ENCODE data around the gene LHB. TPM values are rescaled to one million over a fixed set of nuclear protein-coding genes. Genes with fewer than 3 reads are reported as not detected.

LHB gene
- total and polyA plus RNA-seq, 8 donors, result 0.31 to 0.57 TPM; not detected in 6

- H3K9me3 ChIP-seq, result no peaks in the 10 kb centered on the region
- TF ChIP-seq, protein P1, sequence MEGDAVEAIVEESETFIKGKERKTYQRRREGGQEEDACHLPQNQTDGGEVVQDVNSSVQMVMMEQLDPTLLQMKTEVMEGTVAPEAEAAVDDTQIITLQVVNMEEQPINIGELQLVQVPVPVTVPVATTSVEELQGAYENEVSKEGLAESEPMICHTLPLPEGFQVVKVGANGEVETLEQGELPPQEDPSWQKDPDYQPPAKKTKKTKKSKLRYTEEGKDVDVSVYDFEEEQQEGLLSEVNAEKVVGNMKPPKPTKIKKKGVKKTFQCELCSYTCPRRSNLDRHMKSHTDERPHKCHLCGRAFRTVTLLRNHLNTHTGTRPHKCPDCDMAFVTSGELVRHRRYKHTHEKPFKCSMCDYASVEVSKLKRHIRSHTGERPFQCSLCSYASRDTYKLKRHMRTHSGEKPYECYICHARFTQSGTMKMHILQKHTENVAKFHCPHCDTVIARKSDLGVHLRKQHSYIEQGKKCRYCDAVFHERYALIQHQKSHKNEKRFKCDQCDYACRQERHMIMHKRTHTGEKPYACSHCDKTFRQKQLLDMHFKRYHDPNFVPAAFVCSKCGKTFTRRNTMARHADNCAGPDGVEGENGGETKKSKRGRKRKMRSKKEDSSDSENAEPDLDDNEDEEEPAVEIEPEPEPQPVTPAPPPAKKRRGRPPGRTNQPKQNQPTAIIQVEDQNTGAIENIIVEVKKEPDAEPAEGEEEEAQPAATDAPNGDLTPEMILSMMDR (IDR thresholded peaks at IDR 0.05), result peak; percentile 35 to 50
- peaks cover 11 to 23% of the 10 kb centered on the region in 2 donors for H3K4me1 ChIP-seq
- H3K4me3 ChIP-seq, result peak overlapping the region; percentile 25 to 43
- intact Hi-C loops (cut with DNase I), result no loop called here
- peaks cover 0 to 43% of the 10 kb centered on the region in 2 donors for H3K27me3 ChIP-seq
- DNase-seq, result peak in 3 of 4 donors; percentile 41 to 85 (median 52)
- H3K27ac ChIP-seq, result no peak overlapping the region
- peaks cover 0 to 34% of the 10 kb centered on the region in 2 donors for H3K36me3 ChIP-seq
- peak; percentile 61 for ATAC-seq
Measured at GRCh38 chr19:49017666-49018351, 918 bp upstream of the LHB start.

- intact Hi-C loops (cut with DNase I), result no loop called here
- TF ChIP-seq, protein P1 (IDR thresholded peaks at IDR 0.05), result no peak
- Histone ChIP-seq H3K9me3 (no peaks in the 10 kb centered on the region), H3K27me3 (peaks cover 0 to 42% of the 10 kb centered on the region in 2 donors), H3K27ac (no peak overlapping the region), H3K36me3 (peaks cover 0 to 47% of the 10 kb centered on the region in 2 donors), H3K4me1 (peaks cover 11 to 23% of the 10 kb centered on the region in 2 donors), H3K4me3 (no peak overlapping the region)
- no peak for ATAC-seq
- DNase-seq, result no peak
Measured at GRCh38 chr19:49016067-49016839, 638 bp downstream of the LHB start.

DNA sequence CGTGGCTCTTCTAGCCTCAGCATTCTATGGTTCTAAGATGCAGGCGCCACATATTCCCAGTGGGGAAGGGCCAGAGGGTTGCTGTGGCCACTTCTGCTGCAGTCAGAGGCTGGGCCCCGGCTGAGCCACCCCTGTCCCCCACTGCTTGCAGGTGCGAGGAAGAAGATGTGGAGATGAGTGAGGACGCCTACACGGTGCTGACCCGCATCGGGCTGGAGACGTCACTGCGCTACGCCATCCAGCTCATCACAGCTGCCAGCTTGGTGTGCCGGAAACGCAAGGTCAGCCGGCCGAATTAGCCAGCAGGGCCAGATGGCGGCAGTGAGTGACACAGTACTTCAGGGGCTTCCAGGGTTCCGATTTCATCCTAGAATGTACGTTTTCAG is 2.0 kb downstream of the LHB start:
- DNase-seq (no peak), ATAC-seq (no peak)
- Histone ChIP-seq H3K27ac (no peak overlapping the region), H3K36me3 (peaks cover 0 to 61% of the 10 kb centered on the region in 2 donors), H3K4me3 (no peak overlapping the region), H3K9me3 (no peaks in the 10 kb centered on the region), H3K4me1 (peaks cover 11 to 23% of the 10 kb centered on the region in 2 donors), H3K27me3 (peaks cover 0 to 28% of the 10 kb centered on the region in 2 donors)
- intact Hi-C loops (cut with DNase I), result no loop called here
- TF ChIP-seq, protein P1 (IDR thresholded peaks at IDR 0.05), result no peak

DNA sequence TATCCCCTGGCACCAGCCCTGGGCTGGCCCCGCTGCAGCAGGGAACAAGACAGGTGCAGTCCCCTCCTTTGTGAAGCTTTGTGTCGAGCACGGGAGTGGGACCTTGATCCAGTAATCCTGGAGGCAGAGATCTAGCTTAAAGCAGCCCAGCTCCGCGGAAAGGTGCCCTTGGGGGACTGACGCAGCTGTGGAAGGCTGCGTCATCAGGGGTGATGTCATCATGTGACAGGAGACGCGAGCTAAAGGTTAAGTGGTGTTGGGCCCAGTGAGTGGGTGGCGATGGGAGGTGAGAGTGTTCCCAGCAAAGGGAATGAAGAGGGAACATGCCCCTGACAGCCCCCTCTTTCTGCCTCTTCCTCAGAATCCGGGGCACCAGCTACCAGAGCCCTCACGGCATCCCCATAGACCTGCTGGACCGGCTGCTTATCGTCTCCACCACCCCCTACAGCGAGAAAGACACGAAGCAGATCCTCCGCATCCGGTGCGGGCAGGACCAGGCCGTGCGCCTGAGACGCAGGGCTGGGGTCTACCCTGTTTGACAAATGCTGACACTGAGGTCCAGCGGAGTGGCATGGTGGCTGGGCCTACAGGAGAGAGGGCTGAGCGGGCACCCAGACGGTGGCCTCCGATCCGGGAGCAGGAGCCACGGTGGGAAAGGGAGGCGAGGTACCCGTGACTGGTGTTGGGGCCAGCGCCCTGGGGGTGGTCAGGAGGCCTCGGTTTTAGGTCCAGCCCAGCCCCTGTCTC is 2.6 kb downstream of the LHB start:
- Histone ChIP-seq H3K4me1 (peaks cover 9 to 20% of the 10 kb centered on the region in 2 donors), H3K27ac (no peak overlapping the region), H3K9me3 (no peaks in the 10 kb centered on the region), H3K36me3 (peaks cover 0 to 66% of the 10 kb centered on the region in 2 donors), H3K27me3 (peaks cover 0 to 22% of the 10 kb centered on the region in 2 donors), H3K4me3 (no peak overlapping the region)
- no peak for DNase-seq
- ATAC-seq, result no peak
- TF ChIP-seq, protein P1 (IDR thresholded peaks at IDR 0.05), result no peak
- intact Hi-C loops (cut with DNase I), result no loop called here

Measured in left lung (tissue), 10 donors.